Measurements from ENCODE around the gene KRT40.
"Not testable (repeated sequence)": the region's sequence is repeated elsewhere in the genome, so short reads cannot be mapped to it uniquely, and the experiment has no call there.

KRT40 gene

DNA sequence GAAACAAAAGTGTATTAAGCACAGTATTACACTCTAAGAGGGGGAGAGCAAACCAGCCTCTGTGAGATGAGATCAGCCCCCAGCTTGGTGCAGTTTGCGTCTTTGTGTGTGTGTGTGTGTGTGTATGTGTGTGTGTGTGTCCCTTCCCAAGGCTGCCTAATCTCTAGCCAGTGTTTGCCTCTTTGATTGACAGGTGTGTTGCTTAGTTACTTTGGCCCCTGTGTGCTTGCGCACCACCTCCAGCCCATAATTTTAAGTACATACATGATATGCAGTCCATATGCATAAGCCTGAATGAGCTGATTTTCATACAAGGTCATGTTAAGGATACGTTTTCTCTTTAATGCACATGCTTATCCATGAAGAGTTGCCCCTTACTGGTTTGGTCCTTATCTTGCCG, 17.7 kb upstream of the KRT40 start:
- H3K4me3 ChIP-seq (replicated peaks; ENCODE audit: low read depth, low read length), result no peak overlapping the region
- TF ChIP-seq, protein P1, sequence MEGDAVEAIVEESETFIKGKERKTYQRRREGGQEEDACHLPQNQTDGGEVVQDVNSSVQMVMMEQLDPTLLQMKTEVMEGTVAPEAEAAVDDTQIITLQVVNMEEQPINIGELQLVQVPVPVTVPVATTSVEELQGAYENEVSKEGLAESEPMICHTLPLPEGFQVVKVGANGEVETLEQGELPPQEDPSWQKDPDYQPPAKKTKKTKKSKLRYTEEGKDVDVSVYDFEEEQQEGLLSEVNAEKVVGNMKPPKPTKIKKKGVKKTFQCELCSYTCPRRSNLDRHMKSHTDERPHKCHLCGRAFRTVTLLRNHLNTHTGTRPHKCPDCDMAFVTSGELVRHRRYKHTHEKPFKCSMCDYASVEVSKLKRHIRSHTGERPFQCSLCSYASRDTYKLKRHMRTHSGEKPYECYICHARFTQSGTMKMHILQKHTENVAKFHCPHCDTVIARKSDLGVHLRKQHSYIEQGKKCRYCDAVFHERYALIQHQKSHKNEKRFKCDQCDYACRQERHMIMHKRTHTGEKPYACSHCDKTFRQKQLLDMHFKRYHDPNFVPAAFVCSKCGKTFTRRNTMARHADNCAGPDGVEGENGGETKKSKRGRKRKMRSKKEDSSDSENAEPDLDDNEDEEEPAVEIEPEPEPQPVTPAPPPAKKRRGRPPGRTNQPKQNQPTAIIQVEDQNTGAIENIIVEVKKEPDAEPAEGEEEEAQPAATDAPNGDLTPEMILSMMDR (IDR thresholded peaks at IDR 0.05; ENCODE audit: low read depth, low read length, missing control alignments), result no peak
- DNase-seq (ENCODE audit: extremely low read depth, low read depth), result no peak

DNA sequence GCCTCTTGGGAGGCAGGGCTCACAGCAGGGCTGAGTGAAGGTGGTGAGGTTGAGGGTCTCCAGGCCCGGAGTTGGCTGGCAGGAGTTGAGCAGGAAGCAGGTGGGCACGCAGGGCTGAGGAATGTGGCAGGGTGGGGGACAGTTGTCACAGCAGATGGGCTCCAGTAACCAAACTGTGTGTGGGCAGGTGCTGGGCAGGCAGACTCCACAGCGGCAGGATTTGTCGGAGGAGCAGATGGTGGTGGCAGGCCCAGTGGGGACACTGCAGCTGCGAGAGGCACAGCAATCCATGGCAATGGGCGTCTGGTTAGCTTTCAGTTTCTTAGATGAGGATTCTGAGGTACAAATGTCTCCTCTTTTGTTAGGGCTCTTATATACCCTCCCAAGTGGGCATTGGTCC, 15.4 kb upstream of the KRT40 start, which contains the start of gene KRTAP3-2:
TSS of gene KRTAP3-2 (minus strand) at position 344 of the 400 bp plus-strand sequence. CDS start at position 291, 53 bp downstream.
- H3K4me3 ChIP-seq (replicated peaks; ENCODE audit: low read depth, low read length); DNase-seq (ENCODE audit: extremely low read depth, low read depth): not testable (repeated sequence)

DNA sequence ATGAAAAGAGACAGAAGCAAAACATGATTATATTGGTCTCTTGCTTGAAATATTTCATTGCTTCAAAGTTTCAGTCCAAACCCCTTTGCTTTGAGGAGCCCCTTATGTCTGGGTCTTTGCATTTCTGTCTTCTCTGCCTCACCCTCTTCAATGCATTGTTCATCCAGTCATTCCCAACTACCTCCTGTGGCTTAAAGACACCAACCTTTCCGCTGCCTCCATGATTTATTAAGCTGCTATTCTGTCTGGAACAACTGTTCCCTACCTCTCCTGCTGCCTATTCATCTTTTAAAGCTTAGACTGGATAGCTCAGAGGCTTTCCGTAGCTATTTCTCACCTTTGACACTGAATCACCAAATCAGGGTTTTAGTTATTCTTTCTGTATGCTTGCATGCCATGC, 13.2 kb upstream of the KRT40 start:
- H3K4me3 ChIP-seq (replicated peaks; ENCODE audit: low read depth, low read length), result no peak overlapping the region
- DNase-seq (ENCODE audit: extremely low read depth, low read depth), result no peak
- TF ChIP-seq, protein P1 (IDR thresholded peaks at IDR 0.05; ENCODE audit: low read depth, low read length, missing control alignments), result no peak

DNA sequence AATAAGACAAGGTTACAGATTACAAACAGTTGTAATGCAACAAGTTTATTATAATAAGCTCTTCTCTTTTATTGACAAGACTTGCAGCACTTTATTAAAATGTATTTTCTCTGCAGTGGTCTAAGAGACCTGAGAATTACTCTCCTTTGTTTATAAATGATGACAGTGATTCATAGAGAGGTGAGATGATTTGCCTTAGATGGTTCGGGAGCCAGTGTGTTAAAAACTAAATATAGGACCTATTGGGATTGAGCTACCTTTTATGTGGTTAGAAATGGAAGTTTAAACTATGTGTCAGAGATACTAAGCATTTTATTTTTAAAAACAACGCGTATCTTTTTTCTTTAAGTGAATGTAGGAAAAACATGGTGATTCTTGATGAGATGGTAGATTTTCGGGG, 12.7 kb upstream of the KRT40 start:
- TF ChIP-seq, protein P1 (IDR thresholded peaks at IDR 0.05; ENCODE audit: low read depth, low read length, missing control alignments), result no peak
- no peak for DNase-seq (ENCODE audit: extremely low read depth, low read depth)
- no peak overlapping the region for H3K4me3 ChIP-seq (replicated peaks; ENCODE audit: low read depth, low read length)

DNA sequence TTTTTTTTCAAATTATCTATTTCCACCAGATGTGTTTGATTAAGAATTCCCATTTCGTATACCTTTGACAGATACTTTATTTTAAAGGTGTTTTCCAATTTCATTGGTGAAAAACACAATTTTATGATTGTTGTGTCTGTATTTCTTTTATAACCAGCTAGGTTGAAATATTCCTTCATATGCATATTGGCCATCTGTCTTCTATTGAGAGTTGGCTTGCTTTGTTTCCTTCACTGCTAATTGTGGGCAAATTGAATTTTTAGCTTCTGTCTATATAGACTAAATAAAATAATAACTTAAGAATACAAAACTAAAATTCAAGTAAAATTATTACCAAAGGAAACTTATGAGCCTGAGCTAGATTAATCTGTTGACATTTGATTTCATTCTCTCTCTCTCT, 11.0 kb upstream of the KRT40 start:
- no peak for DNase-seq (ENCODE audit: extremely low read depth, low read depth)
- no peak overlapping the region for H3K4me3 ChIP-seq (replicated peaks; ENCODE audit: low read depth, low read length)
- TF ChIP-seq, protein P1 (IDR thresholded peaks at IDR 0.05; ENCODE audit: low read depth, low read length, missing control alignments), result no peak

DNA sequence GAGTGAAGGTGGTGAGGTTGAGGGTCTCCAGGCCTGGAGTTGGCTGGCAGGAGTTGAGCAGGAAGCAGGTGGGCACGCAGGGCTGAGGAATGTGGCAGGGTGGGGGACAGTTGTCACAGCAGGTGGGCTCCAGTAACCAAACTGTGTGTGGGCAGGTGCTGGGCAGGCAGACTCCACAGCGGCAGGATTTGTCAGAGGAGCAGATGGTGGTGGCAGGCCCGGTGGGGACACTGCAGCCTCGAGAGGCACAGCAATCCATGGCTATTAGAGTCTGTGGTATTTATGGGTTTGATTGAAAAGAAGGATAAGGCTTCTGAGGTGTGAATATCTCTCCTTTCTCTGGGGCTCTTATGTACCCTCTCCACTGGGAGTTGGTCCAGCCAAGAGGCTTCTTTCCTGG, 9.7 kb upstream of the KRT40 start, which contains the start of gene KRTAP3-3:
TSS of gene KRTAP3-3 (minus strand) at position 326 of the 400 bp plus-strand sequence. CDS start at position 259, 67 bp downstream.
- TF ChIP-seq, protein P1 (IDR thresholded peaks at IDR 0.05; ENCODE audit: low read depth, low read length, missing control alignments), result no peak
- H3K4me3 ChIP-seq (replicated peaks; ENCODE audit: low read depth, low read length), result no peak within 1 kb of the TSS
- DNase-seq (ENCODE audit: extremely low read depth, low read depth), result no peak

DNA sequence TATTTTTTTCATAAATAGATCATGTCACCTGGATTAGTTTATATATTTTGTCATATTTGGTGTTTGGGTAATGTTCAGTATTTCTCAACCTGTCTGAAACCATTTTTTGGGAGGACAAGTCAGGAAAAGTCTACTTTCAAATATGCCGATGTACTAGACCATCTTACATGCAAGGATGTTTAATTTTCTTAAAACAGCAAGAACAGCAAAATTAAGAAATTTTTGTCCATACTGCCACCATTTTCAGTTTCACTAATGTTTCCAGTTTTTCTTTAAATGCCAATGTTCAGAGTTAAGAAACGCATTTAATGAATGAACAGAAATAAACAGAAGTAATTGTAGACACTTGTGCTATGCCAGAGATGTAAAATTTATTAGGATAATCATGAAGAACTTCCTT, 9.0 kb upstream of the KRT40 start:
- DNase-seq (ENCODE audit: extremely low read depth, low read depth), result no peak
- H3K4me3 ChIP-seq (replicated peaks; ENCODE audit: low read depth, low read length), result no peak overlapping the region
- TF ChIP-seq, protein P1 (IDR thresholded peaks at IDR 0.05; ENCODE audit: low read depth, low read length, missing control alignments), result no peak

Measured in HFF-Myc (cell line).